ENCODE results near the gene NAA60. TPM values are rescaled to one million over a fixed set of nuclear protein-coding genes. Genes with fewer than 3 reads are reported as not detected.
"Not testable (repeated sequence)": the region's sequence is repeated elsewhere in the genome, so short reads cannot be mapped to it uniquely, and the experiment has no call there.

Gene NAA60
- total RNA-seq, 4 donors from 2014 or later, result 80.9 to 110 (median 96.8) TPM

DNA sequence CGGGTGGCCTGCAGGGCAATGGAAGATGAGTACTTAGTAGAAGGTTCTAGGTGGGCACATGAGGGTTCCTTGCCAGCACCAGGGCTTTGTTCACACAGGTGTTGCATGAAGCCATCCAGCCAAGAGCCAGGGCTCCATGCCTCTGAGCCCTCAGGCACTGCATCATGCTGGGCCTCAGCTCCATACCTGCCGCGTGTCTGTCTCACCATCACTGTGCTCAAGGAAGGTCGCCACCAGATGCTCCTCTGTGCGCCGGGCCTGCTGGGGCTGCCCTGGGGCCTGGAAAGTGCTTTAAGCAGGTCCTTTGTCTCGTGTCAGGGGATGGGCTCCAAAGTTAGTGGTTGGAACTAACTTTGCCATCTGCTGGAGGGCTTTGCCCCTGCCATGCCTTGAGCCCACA lies 26.3 kb downstream of the NAA60 start:
- Histone ChIP-seq H3K4me1 (peaks cover 0 to 22% (median 0%) of the 10 kb centered on the region in 4 donors), H3K4me3 (no peak overlapping the region), H3K27ac (no peak overlapping the region), H3K9me3 (no peaks in the 10 kb centered on the region), H3K27me3 (no peaks in the 10 kb centered on the region), H3K36me3 (peaks cover 0 to 12% (median 0%) of the 10 kb centered on the region in 3 donors)
- no peak for DNase-seq
- TF ChIP-seq POLR2A (IDR thresholded peaks at IDR 0.05), result no peak
- TF ChIP-seq, protein P1, sequence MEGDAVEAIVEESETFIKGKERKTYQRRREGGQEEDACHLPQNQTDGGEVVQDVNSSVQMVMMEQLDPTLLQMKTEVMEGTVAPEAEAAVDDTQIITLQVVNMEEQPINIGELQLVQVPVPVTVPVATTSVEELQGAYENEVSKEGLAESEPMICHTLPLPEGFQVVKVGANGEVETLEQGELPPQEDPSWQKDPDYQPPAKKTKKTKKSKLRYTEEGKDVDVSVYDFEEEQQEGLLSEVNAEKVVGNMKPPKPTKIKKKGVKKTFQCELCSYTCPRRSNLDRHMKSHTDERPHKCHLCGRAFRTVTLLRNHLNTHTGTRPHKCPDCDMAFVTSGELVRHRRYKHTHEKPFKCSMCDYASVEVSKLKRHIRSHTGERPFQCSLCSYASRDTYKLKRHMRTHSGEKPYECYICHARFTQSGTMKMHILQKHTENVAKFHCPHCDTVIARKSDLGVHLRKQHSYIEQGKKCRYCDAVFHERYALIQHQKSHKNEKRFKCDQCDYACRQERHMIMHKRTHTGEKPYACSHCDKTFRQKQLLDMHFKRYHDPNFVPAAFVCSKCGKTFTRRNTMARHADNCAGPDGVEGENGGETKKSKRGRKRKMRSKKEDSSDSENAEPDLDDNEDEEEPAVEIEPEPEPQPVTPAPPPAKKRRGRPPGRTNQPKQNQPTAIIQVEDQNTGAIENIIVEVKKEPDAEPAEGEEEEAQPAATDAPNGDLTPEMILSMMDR (IDR thresholded peaks at IDR 0.05), result no peak

- Histone ChIP-seq H3K4me3 (no peak overlapping the region), H3K36me3 (peaks cover 0 to 7% (median 0%) of the 10 kb centered on the region in 3 donors), H3K27ac (no peak overlapping the region), H3K9me3 (no peaks in the 10 kb centered on the region), H3K27me3 (no peaks in the 10 kb centered on the region), H3K4me1 (peaks cover 0 to 29% (median 0%) of the 10 kb centered on the region in 4 donors)
- DNase-seq, result no peak
- TF ChIP-seq, protein P1 (IDR thresholded peaks at IDR 0.05), result no peak
- TF ChIP-seq POLR2A (IDR thresholded peaks at IDR 0.05), result no peak
These were observed 27.2 kb downstream of the NAA60 start for GRCh38 chr16:3470723-3471122.

DNA sequence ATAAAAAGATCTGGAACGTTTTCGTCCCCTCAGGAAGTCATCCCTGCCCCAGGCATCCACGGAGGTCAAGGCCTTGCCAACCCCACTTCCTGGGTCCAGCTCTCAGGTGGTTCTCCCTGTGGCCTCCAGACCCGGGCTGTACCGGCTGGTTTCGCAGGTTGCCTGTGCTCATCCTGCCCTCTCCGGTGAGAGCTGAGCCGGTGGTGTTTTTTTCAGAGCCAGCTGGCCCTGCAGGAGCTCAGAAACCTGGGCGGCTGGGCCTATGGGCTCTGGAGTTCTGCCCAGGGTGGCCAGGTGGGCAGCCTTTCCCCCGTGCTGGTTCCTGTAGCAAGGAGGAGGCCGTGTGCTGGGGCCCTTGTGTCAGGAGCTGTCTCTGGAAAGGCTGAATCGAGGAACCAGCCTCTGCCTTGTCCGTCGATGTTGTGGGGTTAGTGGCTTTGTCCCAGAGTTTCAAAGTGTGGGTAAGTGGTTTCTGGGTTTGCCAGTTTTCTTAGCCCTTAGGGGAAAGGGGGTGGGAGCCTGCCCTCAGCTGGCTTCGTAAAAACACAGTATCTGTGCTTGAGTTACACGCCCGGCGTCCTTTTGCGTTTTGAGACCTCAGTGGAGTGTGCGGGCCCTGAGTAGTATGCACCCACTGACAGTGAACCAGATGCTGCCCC lies 28.2 kb downstream of the NAA60 start:
- peak in 1 of 3 donors; percentile 48 for DNase-seq
- no peak for TF ChIP-seq POLR2A (IDR thresholded peaks at IDR 0.05)
- TF ChIP-seq, protein P1 (IDR thresholded peaks at IDR 0.05), result no peak
- Histone ChIP-seq H3K27ac (no peak overlapping the region), H3K4me3 (no peak overlapping the region), H3K9me3 (no peaks in the 10 kb centered on the region), H3K4me1 (peaks cover 0 to 29% (median 0%) of the 10 kb centered on the region in 4 donors), H3K36me3 (no peaks in the 10 kb centered on the region), H3K27me3 (no peaks in the 10 kb centered on the region)

GRCh38 chr16:3472878-3473595 lies 29.6 kb downstream of the NAA60 start:
- Histone ChIP-seq H3K9me3 (no peaks in the 10 kb centered on the region), H3K36me3 (peaks cover 0 to 12% (median 0%) of the 10 kb centered on the region in 3 donors), H3K27me3 (no peaks in the 10 kb centered on the region), H3K27ac (no peak overlapping the region), H3K4me1 (peaks cover 0 to 21% (median 0%) of the 10 kb centered on the region in 4 donors), H3K4me3 (no peak overlapping the region)
- DNase-seq, result no peak
- no peak for TF ChIP-seq POLR2A (IDR thresholded peaks at IDR 0.05)
- TF ChIP-seq, protein P1 (IDR thresholded peaks at IDR 0.05), result no peak

- not testable (repeated sequence) for DNase-seq, H3K4me3 ChIP-seq, H3K27ac ChIP-seq, H3K27me3 ChIP-seq, H3K9me3 ChIP-seq
- Histone ChIP-seq H3K36me3 (peaks cover 0 to 17% (median 0%) of the 10 kb centered on the region in 3 donors), H3K4me1 (peaks cover 0 to 17% (median 0%) of the 10 kb centered on the region in 4 donors)
These were observed 30.1 kb downstream of the NAA60 start for GRCh38 chr16:3473596-3473943.

- Histone ChIP-seq H3K27ac (no peak overlapping the region), H3K4me3 (no peak overlapping the region), H3K36me3 (peaks cover 0 to 24% (median 0%) of the 10 kb centered on the region in 3 donors), H3K4me1 (peaks cover 0 to 17% (median 0%) of the 10 kb centered on the region in 4 donors), H3K27me3 (no peaks in the 10 kb centered on the region), H3K9me3 (no peaks in the 10 kb centered on the region)
- DNase-seq, result no peak
- TF ChIP-seq POLR2A (IDR thresholded peaks at IDR 0.05), result no peak
- TF ChIP-seq, protein P1 (IDR thresholded peaks at IDR 0.05), result no peak
These were observed 30.8 kb downstream of the NAA60 start for GRCh38 chr16:3474136-3474779.

DNA sequence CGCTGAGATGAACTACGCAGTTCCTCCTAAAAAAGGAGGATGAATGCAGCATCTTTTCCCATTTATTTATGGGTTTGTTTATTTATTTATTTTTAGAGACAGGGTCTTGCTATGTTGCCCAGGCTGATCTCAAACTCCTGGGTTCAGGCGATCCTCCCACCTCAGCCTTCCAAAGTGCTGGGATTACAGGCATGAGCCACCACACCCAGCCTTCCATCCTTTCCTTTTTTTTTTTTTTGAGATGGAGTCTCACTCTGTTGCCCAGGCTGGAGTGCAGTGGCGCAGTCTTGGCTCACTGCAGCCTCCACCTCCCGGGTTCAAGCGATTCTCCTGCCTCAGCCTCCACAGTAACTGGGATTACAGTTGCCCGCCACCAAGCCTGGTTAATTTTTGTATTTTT lies 31.4 kb downstream of the NAA60 start:
- not testable (repeated sequence) for H3K4me3 ChIP-seq, H3K27ac ChIP-seq, H3K27me3 ChIP-seq, DNase-seq, H3K9me3 ChIP-seq
- Histone ChIP-seq H3K4me1 (peaks cover 0 to 17% (median 0%) of the 10 kb centered on the region in 4 donors), H3K36me3 (peaks cover 0 to 28% (median 0%) of the 10 kb centered on the region in 3 donors)

Data from Peyer's patch (tissue), 4 donors.